ENCODE measurements around the gene BRAF.
"Not testable (repeated sequence)": the region's sequence is repeated elsewhere in the genome, so short reads cannot be mapped to it uniquely, and the experiment has no call there.

The BRAF gene

DNA sequence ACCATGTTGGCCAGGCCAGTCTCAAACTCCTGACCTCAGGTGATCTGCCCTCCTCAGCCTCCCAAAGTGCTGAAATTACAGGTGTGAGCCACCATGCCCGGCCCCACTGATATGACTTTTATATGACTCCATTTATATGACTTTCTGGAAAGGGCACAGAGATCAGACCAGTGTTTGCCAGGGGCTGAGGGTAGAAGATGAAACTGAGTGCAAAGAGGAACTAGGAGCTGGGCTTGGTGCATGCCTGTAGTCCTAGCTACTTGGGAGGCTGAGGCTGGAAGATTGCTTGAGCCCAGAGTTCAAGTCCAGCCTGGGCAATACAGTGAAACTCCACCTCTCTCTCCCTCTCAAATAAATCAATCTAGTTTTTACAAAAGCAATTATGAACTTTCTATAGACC lies 7.5 kb downstream of the BRAF start:
- no peak for FAIRE-seq

DNA sequence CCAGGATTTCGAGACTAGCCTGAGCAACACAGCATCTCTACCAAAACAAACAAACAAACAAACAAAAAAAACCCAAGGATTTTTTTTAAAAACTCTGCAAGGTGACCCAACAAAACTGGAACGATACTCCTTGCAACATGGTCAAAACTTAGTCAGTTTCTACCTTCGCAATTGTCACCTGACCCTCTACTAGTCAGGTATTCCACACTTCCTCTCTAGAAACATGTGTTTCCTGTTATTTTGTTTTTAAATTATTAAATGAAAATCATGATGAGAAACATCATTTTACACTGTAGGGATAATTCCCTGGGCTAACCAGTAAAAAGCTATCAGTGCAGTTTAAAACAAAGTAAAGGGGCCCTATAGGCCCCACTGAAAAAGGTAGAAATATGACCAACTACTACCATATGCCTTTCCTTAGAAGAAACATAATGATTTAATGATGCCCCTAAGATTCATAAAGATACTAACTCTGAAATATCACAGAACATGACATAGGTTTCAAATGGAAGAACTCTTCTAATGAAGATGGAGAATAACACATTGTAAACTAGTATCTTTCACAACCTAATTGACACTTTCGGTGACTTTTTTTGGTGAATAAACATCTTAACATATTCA lies 8.7 kb downstream of the BRAF start:
- no peak for FAIRE-seq

DNA sequence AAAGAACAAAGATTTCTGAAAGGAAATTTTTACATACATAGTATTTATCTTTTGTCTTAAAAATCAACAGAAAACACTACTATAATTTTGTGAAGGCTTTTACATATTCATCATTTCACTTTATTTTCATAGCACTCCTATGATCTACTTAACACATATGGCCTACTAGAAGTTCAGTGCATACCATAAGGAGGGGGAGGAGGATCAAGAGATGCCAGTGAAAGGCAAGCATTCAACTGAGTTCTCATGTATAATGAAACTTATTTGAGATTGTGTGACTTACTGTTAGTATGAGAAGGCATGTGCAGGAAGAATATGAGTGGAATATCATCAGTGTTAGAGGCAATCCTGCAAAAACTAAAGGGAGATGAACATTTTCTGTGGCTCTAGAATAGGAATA lies 10.6 kb downstream of the BRAF start:
- FAIRE-seq: no peak

DNA sequence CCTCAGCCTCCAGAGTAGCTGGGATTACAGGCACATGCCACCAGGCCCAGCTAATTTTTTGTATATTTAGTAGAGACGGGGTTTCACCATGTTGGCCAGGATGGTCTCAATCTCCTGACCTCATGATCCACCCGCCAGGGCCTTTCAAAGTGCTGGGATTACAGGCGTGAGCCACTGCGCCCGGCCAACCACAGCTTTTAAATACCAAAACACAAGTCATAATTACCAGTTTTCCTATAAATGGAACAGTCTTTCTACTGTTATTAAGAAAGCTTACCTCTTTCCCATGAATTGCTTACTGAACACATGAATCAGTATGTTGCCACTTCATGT lies 11.2 kb downstream of the BRAF start:
- FAIRE-seq: not testable (repeated sequence)

DNA sequence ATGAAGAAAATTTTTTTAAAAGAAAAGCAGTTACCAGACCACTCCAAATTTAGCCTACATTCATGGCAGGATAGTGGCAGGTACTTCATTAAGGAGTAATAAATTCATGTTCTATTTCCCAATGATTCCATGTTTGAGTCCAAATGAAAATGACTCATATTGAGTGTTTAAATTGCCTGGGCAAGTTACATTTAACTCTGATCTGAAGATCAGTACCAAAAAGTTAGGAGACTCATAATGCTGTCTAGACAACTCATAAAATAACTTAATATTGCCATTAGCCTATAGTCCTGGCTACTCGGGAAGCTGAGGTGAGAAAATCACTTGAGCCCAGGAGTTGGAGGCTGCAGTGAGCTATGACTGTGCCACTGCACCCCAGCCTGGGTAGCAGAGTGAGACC lies 13.0 kb downstream of the BRAF start:
- FAIRE-seq: no peak

DNA sequence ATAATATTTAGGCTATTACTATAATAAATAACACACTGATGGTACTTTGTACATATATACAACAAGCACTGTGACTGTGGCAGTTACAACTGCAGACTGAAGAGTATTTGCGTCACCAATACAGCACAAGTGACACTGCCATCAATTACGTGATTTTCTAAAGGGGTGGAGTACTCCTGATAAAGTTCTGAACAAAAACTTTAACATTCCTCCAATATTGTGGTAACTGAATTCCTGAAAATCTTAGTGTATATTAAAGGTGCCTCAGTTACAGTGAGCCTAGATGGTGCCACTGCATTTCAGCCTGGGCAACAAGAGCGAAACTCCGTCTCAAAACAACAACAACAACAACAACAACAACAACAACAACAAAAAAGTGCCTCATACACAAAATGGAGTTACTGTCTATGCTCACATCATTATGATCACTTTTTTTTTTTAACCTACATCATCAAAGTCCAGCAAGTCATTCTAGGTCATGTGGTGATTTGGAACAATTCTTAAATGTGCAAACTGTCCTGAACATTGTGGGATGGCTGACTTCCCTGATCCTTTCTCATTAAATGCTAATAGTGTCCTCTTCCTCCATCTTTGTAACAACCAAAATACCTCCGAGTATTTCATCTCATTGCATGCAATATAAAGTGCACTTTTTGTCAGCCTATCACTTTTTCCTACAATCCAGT lies 15.1 kb downstream of the BRAF start:
- no peak for FAIRE-seq

DNA sequence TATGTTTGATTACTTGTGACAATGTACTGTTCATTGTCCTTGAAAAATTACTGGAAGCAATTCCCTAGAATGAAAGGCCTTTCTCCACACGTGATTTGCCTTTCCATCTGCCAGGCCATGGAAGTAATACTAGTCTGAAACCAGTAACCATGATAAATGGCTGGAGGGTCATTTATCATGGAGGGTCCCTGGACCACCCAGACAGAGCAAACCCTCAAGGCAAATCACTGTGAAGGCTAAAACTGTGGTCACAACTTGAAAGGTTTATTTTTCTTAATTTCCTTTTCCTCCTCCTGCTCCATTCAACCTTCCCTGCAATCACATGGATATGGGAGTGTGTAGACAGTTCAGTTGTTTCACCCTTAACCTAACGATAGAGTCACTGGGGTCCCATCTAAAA lies 16.4 kb downstream of the BRAF start:
- no peak for FAIRE-seq

DNA sequence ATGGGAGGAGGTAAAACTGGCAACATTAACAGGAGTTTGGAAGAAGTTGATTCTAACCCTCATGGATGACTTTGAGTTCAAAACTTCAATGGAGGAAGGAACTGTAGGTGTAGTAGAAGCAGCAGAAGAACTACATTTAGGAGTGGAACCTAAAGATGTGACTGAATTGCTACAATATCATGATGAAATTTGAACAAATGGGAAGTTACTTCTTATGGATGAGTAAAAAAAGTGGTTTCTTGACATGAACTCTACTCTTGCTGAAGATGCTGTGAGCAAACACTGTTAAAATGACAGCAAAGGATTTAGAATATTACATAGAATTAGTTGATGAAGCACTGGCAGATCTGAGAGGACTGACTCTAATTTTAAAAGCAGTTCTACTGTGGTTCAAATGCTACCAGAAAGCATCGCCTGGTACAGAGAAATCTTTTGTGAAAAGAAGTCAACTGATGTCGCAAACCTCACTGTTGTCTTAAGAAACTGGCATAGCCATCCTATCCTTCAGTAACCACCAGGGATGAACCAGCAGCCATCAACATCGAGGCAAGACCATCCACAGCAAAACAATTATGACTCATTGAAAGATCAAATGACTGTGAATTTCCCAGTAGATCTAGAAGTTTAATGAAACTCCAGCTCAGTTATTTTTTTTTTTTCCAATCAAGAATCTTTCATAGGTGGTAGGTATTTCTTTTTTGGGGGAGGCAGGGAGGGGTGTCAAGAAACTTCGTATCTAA lies 20.8 kb downstream of the BRAF start:
- FAIRE-seq: no peak

DNA sequence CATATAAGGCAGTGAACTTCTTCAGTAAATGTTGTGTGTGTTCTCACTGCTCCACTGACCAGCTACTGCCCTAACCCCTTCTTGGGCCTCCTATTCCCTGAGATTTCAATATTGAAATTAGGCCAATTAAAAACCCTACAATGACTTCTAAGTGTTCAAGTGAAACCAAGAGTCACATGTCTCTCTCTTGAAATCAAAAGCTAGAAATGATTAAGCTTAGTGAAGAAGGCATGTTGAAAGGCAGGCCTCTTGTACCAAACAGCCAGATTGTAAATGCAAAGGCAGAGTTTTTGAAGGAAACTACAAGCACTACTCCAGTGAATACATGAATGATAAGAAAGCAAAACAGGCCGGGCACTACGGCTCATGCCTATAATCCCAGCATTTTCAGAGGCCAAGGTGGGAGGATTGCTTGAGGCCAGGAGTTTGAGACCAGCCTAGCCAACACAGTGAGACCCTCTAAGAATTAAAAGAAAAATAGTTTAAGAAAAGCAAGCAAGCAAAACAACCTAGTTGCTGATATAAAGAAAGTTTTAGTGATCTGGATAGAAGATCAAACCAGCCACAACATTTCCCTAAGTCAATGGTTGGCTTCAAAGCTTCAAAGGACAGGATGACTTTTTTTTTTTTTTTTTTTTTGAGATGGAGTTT lies 22.3 kb downstream of the BRAF start:
- no peak for FAIRE-seq

DNA sequence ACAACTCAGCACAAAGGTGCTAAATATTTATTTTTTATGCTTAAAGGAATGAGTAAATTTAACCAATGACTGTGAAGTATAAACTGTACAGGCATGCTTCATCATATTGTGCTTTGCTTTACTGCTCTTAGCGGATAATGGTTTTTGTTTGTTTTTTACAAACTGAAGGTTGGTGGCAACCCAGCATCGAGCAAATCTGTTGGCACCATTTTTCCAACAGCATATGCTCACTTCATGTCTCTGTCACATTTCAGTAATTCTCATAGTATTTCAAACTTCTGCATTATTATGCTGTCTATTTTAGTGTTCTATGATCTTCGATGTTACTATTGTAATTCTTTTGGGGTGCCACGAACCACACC lies 22.8 kb downstream of the BRAF start:
- no peak for FAIRE-seq

DNA sequence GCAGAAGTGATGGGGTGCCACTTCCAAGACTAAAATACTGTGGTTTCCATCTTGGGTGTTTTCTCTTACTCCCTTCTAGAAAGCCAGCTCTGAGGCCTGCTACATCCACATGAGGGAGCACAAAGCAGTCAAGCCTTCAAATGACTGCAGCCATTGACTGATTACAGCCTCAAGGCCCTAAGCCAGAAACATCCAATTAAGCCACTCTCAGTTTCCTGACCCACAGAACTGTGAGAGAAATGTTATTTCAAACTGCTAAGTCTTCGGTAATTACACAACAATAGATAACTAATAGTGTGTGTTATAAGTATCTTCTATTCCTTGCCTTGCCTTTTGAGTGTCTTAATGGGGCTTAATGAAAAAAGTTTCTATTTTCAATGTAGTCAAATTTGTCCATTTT lies 24.8 kb downstream of the BRAF start:
- no peak for FAIRE-seq

DNA sequence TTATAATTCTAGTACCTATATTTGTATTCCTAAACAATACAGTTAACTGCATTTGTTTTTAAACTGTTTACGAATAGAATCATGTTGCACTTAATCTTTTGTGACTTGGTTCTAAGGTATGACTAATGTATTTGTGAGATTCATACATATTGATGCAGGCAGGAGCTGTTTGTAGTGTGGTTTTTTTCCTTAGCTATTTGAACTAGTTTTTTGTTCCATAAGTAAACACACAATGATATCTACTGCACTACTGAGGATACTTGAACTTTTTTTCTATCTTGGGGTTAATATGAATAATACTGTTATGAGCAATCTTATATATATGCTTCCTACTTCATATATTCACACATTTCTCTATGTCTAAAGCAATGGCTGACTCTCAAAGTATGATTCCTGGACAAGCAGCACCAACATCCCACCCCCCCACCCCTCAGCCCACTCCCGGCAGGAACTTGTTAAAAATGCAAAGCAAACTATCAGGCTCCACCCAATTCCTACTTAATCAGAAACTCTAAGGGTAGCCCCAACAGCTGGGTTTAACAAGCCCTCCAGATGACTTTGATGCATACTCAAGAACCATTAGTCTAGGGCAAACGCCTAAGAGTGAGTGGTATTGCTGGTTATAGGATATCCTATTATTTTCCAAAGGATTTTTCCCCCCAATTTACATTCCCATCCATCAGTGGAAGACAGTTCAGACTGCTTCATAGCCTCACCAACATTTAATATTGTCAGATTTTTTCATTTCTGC lies 25.8 kb downstream of the BRAF start:
- no peak for FAIRE-seq

DNA sequence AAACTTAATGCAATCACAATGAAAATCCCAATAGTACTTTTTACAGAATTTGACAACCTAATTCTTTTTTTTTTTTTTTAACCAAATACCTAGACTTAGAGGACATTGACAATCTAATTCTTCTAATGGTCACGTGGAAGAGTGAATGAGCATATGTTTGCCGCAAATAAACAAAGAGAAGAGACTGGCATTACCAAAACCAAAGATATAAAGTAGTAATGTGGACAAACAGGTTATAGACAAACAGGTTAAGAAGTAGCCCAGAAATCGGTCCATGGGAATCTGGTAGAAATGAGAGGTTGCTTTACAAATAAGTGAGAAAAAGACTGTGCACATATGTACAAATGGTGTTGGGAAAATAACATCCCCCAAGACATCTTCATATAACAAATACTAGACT lies 27.7 kb downstream of the BRAF start:
- FAIRE-seq: no peak

DNA sequence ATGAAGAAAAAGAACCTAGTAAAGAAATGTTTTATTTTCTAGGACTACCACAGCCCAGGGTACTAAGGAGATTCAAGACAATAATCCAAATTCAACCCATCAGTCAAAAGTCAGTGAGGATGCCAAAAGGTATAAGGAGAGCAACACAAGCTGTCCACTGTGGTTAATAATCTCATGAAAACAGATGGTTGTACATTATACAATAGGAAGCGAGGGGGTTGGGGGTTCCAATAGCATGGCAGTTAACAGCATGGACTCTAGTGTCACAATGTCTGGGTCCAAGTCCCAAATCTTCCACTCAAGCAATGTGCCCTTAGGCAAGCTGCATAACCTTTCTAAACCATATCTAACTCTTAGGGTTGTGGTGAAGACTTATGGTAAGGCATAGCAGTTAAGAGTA lies 35.1 kb downstream of the BRAF start:
- FAIRE-seq: no peak

DNA sequence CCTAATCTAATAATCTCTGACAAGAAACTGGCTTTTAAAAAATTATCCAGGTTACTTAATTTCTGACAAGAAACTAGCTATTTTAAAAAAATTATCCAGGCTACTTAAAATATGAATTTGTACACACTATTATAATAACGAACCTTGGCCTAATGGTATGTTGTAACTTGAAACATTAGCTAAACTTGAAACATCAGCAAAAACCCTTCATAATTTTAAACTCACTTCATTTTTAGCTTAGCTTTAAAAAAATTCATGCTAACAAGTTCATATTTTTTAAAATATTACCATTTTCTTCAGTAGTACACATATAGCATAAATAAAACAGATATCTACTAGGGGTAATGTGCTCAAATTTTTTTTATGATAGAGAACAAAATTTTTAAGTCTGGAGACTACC lies 35.6 kb downstream of the BRAF start:
- no peak for FAIRE-seq

DNA sequence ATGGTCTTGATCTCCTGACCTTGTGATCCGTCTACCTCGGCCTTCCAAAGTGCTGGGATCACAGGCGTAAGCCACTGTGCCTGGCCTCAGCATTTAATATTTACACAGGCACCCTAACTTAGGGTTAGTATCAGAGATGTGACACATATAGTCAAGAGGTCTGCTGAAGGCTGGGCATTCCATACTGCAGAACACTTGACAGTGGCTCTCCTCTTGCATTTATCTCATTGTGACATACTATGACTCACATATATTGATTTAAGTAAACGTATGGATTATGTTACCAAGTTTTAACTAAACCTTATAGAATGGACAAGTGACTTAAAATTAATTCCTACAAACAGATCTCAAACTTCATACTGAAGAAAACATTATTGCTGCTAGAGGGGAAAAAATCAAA lies 36.6 kb downstream of the BRAF start:
- no peak for FAIRE-seq

DNA sequence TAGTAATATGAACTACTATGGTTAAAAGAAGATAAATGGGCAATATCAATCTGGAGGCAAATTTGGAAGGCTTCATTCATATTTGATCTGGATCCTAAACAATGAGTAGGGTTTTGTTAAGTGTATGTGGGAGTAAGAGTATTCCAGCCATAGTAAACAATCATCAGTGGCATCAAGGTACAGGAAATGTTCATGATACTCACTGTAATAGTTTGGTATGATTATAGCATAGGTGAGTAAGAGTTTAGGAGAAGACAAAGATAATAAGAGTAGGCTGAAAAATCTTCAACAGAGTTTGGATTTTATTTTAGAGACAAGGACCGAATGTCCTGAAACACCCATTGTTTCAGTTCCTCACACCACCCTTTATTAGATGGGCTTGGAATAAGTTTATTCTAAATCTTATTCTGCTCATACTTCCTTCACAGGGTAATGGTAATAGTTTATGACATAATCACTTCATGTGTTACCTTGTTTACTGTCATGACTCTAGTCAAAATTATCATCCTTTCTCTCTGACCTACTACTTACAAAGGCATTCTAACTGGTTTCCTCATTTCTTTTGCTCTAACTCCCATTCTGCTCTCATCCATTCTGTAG lies 38.9 kb downstream of the BRAF start:
- FAIRE-seq: no peak

DNA sequence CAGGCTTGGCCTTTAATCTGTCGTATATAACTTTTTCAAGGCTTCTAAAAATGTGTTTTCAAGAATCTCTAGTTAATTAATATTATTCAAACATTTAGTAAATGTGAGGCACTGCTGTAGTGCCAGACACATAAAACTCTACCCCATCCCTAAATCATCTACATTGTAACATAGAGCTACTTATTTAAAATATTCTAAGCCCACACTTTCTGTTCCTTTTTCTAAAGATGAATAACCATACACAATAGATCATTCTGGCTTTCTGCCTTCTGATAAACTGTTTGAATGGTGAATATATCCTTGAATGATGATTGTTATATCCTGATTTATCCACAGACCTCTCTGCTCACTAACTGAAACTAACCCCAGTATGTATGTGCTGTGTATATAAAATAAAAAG lies 41.4 kb downstream of the BRAF start:
- FAIRE-seq: no peak

DNA sequence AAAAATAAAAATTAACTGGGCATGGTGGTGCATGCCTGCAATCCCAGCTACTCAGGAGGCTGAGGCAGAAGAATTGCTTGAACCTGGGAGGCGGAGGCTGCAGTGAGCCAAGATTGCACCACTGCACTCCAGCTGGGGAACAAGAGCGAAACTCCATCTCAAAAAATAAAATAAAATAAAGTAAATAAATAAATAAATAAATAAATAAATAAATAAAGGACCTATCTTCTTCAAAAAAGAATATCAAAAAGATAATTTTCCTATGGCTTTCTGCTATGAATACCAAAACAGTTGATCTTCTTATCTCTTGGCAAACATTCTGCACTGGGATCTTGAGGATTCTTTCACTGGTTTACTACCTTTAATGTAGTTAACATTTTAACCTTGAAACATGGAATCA lies 41.9 kb downstream of the BRAF start:
- FAIRE-seq: not testable (repeated sequence)

DNA sequence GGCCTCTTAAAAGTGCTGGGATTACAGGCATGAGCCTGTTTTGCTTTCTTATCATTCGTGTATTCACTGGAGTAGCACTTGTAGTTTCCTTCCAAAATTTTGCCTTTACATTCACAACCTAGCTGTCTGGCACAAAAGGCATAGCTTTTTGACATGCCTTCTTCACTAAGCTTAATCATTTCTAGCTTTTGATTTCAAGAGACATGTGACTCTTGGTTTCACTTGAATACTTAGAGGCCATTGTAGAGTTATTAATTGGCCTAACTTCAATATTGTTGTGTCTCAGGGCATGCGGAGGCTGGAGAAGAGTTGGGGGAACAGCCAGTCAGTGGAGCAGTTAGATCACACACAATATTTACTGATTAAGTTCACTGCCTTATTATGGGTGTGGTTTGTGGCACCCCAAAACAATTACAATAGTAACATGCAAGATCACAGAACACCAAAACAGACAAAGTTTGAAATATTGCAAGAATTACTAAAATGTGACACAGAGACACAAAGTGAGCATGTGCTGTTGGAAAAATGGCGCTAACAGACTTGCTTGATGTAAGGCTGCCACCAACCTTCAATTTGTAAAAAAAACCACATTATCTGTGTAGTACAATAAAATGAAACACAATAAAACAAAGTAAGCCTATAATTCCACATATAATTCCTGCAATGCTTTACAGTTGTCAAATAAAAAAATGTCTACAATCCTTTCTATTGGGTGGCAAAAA lies 43.1 kb downstream of the BRAF start:
- FAIRE-seq: no peak

DNA sequence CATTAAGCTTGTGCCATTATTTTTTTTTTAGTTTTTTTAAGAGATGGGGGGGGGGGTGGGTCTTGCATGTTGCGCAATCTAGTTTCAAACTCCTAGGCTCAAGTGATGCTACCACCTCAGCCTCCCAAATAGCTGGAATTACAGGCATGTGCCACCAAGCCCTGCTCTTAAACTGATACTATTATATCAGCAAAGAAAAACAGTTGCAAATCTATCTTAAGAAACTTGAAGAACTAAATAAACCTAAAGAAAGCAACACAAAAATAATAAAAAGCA lies 47.5 kb downstream of the BRAF start:
- no peak for FAIRE-seq

DNA sequence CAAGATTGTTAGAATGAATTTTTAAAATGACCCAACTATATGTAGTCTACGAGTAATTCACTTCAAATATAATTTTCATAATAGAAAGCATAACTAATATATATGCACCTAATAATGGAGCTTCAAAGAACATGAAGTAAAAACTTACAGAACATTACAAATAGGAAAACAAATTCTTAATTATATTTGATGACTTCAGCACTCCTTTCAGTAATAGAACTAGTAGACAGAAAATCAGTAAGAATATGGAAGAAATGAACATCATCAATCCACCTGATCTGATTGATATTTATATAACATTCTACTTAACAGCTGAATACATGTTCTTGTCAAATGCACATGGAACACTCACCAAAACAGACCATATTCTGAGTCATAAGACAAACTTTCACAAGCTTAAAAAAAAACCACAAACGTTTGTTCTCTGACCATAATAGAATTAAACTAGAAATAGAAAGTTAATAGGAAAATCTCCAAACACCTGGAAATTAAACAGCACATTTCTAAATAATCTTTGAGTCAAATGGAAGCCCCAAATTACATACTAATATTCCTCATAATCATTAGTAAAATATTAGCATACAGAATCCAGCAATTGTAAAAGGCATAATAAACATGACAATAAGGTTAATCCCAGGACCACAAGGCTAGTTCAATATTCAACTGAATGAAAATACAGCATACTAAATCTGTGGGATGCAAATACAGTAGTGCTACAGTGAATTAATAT lies 48.0 kb downstream of the BRAF start:
- FAIRE-seq: no peak

Data from TTC549 (cell line).